ENCODE data around the gene TAAR6. TPM values are rescaled to one million over a fixed set of nuclear protein-coding genes. Genes with fewer than 3 reads are reported as not detected.

TAAR6 gene
- total and polyA plus RNA-seq, 10 of the 15 experiments (the other 5 are each of a cell fraction or from before 2014, with no cell fraction given) = not detected

DNA sequence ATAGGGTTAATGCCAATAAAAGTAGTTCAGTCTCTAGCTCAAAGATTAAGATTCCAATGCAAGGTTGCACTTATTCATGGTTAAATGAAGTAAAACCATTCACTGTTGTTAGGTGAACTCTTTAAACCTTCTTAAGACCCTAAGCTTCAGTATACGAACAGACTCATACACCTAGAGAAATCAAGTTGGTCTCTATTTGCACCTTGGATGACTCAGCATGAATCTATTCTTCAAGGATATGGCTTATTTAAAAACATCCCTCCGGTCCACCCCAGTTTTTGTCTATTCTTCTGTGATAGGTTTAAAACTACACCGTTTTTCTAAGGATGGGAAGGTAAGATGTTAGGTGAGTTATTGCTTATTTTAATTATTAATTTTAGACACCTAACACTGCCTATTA lies 33.0 kb upstream of the TAAR6 start:
- H3K79me2 ChIP-seq (ENCODE audit: control insufficient read depth, insufficient read depth, low read length) = no peaks in the 10 kb centered on the region
- in situ Hi-C loops (cut with MboI) (no loop called here), intact Hi-C loops (cut with micrococcal nuclease; ENCODE audit: unreplicated experiment) (loop anchor here (10.0 kb wide), 1 partner anchor 258 kb away; the partner anchor contains the start of gene SLC18B1)
- ChIA-PET RAD21 (ENCODE audit: unreplicated experiment) (no interaction called here), POLR2A (no interaction called here), SMC1A (ENCODE audit: uncharacterized antibody, unreplicated experiment) (no interaction called here), CTCF (interaction anchor here (0.6 to 1.6 kb wide), 5 partner anchors 8 to 426 kb away, joined by 3 to 7 read pairs (median 3); no protein-coding TSS in a partner anchor)
- H3K9me3 ChIP-seq (replicated peaks; ENCODE audit: control insufficient read depth, insufficient read depth, low read length) = no peaks in the 10 kb centered on the region
- BruUV-seq (replicated peaks) = no TSS peak
- H3K4me1 ChIP-seq (ENCODE audit: control insufficient read depth, insufficient read depth, low read length) = no peaks in the 10 kb centered on the region
- H3K4me3 ChIP-seq = no peak overlapping the region
- no peaks in the 10 kb centered on the region for H3K36me3 ChIP-seq (ENCODE audit: control insufficient read depth in 2 of 2, insufficient read depth in 2 of 2, low read length in 1 of 2)
- 31% methylated on average over 3 of the region's 3 CpGs for WGBS (ENCODE audit: insufficient coverage, insufficient replicate concordance, low lambda C conversion rate, missing lambda C conversion rate)
- H3K9ac ChIP-seq (ENCODE audit: control insufficient read depth, insufficient read depth, low read length) = no peak overlapping the region
- DNase-seq (ENCODE audit: low read depth, low spot score) (no peak), FAIRE-seq (no peak), ATAC-seq (no peak)
- H3K27ac ChIP-seq (ENCODE audit: control insufficient read depth, insufficient read depth) = no peak overlapping the region
- H4K20me1 ChIP-seq (ENCODE audit: control insufficient read depth, insufficient read depth) = no peaks in the 10 kb centered on the region
- no peak overlapping the region for H2AFZ ChIP-seq (ENCODE audit: control insufficient read depth, low read depth, low read length)
- TF ChIP-seq MTA2 (IDR thresholded peaks at IDR 0.05; ENCODE audit: low read depth) (no peak), HDAC6 (IDR thresholded peaks at IDR 0.05; ENCODE audit: unreplicated experiment) (no peak), POU2F2 (IDR thresholded peaks at IDR 0.05; ENCODE audit: borderline replicate concordance, low read depth, low read length) (no peak), NFIC (IDR thresholded peaks at IDR 0.05; ENCODE audit: low read depth, low read length) (no peak), SMAD1 (IDR thresholded peaks at IDR 0.05; ENCODE audit: low read depth, partially characterized antibody) (no peak)
- TF ChIP-seq, protein P1, sequence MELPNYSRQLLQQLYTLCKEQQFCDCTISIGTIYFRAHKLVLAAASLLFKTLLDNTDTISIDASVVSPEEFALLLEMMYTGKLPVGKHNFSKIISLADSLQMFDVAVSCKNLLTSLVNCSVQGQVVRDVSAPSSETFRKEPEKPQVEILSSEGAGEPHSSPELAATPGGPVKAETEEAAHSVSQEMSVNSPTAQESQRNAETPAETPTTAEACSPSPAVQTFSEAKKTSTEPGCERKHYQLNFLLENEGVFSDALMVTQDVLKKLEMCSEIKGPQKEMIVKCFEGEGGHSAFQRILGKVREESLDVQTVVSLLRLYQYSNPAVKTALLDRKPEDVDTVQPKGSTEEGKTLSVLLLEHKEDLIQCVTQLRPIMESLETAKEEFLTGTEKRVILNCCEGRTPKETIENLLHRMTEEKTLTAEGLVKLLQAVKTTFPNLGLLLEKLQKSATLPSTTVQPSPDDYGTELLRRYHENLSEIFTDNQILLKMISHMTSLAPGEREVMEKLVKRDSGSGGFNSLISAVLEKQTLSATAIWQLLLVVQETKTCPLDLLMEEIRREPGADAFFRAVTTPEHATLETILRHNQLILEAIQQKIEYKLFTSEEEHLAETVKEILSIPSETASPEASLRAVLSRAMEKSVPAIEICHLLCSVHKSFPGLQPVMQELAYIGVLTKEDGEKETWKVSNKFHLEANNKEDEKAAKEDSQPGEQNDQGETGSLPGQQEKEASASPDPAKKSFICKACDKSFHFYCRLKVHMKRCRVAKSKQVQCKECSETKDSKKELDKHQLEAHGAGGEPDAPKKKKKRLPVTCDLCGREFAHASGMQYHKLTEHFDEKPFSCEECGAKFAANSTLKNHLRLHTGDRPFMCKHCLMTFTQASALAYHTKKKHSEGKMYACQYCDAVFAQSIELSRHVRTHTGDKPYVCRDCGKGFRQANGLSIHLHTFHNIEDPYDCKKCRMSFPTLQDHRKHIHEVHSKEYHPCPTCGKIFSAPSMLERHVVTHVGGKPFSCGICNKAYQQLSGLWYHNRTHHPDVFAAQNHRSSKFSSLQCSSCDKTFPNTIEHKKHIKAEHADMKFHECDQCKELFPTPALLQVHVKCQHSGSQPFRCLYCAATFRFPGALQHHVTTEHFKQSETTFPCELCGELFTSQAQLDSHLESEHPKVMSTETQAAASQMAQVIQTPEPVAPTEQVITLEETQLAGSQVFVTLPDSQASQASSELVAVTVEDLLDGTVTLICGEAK (IDR thresholded peaks at IDR 0.05; ENCODE audit: borderline replicate concordance) = no peak
- H3K27me3 ChIP-seq (replicated peaks in 1 of 2; ENCODE audit: control insufficient read depth in 2 of 2, insufficient read depth in 2 of 2, low read length in 1 of 2) = peaks cover 1 to 3% of the 10 kb centered on the region in 2 experiments; a peak in 3 of 4 replicates
- H3K4me2 ChIP-seq (ENCODE audit: control insufficient read depth, insufficient read depth) = no peak overlapping the region

Data from GM12878 (cell line).